Body of pancreas (tissue), 4 donors: ENCODE data around the gene MRPL55.

Experiments
- POLR2A ChIP-seq, 3 donors: fragments of 450-650 bp; IDR thresholded peaks; one replicate each; pipeline ENCODE4 v1.6.1; 2016; ENCODE audit warnings: antibody characterized with exemption in 3 of 3, mild to moderate bottlenecking in 2 of 3
- TF ChIP-seq, protein P1 (sequence below), 7 experiments: fragments of 450-650 bp in 4 of 7; fragments of 200-600 bp in 3 of 7; sonication (generic) in 3 of 7; IDR thresholded peaks; one replicate each; pipeline ENCODE4 v1.5.1; 2016 to 2019; ENCODE audit warnings: antibody characterized with exemption in 7 of 7

DNA sequence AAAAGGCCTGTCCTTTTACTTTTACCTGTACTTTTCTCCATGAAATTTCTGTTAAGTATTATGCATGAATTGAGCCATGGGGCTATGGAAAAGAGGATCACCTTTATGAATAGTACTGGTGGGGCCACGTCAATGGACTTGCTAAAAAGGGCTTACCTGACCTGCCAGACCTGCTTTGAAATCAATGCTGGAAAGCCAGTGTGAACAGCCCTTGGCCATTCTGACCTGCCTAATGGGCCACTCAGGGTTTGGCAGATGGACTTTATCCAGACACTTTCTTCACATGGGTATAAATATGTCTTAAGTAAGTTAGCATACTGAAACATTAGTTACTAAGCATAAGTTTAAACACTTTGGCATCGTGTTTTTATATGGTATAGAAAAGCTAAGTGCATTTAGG, 22.7 kb upstream of the MRPL55 start:
- TF ChIP-seq, protein P1, sequence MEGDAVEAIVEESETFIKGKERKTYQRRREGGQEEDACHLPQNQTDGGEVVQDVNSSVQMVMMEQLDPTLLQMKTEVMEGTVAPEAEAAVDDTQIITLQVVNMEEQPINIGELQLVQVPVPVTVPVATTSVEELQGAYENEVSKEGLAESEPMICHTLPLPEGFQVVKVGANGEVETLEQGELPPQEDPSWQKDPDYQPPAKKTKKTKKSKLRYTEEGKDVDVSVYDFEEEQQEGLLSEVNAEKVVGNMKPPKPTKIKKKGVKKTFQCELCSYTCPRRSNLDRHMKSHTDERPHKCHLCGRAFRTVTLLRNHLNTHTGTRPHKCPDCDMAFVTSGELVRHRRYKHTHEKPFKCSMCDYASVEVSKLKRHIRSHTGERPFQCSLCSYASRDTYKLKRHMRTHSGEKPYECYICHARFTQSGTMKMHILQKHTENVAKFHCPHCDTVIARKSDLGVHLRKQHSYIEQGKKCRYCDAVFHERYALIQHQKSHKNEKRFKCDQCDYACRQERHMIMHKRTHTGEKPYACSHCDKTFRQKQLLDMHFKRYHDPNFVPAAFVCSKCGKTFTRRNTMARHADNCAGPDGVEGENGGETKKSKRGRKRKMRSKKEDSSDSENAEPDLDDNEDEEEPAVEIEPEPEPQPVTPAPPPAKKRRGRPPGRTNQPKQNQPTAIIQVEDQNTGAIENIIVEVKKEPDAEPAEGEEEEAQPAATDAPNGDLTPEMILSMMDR (IDR thresholded peaks at IDR 0.05), result no peak
- TF ChIP-seq POLR2A (IDR thresholded peaks at IDR 0.05), result no peak
